Keratinocyte (primary cell): ENCODE data around the gene LENG9. TPM values are rescaled to one million over a fixed set of nuclear protein-coding genes. Genes with fewer than 3 reads are reported as not detected.

Source experiments
- DNase-seq: peaks from one replicate; pipeline ENCODE4 v3.0.0-alpha.2; 2011; ENCODE audit warnings: low read depth, missing footprints, low spot score
- FAIRE-seq: peaks from 2 replicates; lab custom pipeline; 2011; peaks lifted over from hg19 to GRCh38; lab: Jason Lieb, UNC
- H2AFZ ChIP-seq: 2 replicates; pipeline ENCODE4 v1.6.0; 2012; ENCODE audit warnings: low read length, control low read depth, inconsistent platforms; ENCODE audit not compliant: control insufficient read depth
- H3K27ac ChIP-seq: 2 replicates; pipeline ENCODE4 v1.5.1; 2011; ENCODE audit warnings: low read length; ENCODE audit not compliant: control insufficient read depth, insufficient read depth
- H3K27me3 ChIP-seq: 3 replicates; pipeline ENCODE4 v1.6.0; 2011; ENCODE audit warnings: low read length; ENCODE audit not compliant: control insufficient read depth, insufficient read depth; ENCODE audit errors: extremely low read depth
- H3K36me3 ChIP-seq, 2 experiments: 2 replicates in 1 of 2; 3 replicates in 1 of 2; pipeline ENCODE4 v1.5.1; 2011; ENCODE audit warnings: low read length in 2 of 2, mild to moderate bottlenecking in 1 of 2; ENCODE audit not compliant: control insufficient read depth in 2 of 2, insufficient read depth in 2 of 2; ENCODE audit errors: extremely low read depth in 1 of 2
- H3K4me1 ChIP-seq: 3 replicates; pipeline ENCODE4 v1.5.1; 2011; ENCODE audit warnings: low read length; ENCODE audit not compliant: control insufficient read depth, insufficient read depth; ENCODE audit errors: extremely low read depth
- H3K4me2 ChIP-seq: 3 replicates; pipeline ENCODE4 v1.6.0; 2011; ENCODE audit warnings: low read depth, low read length; ENCODE audit not compliant: control insufficient read depth, insufficient read depth; ENCODE audit errors: extremely low read depth
- H3K4me3 ChIP-seq, 3 experiments: fragments of 200-600 bp in 1 of 3; sonication (generic) in 1 of 3; 2 replicates in 2 of 3; 3 replicates in 1 of 3; pipeline ENCODE4 v1.5.1; 2011 to 2016; ENCODE audit warnings: low read length in 3 of 3, mild to moderate bottlenecking in 3 of 3, control low read depth in 2 of 3, inconsistent platforms in 1 of 3, low read depth in 1 of 3, mixed read lengths in 1 of 3, mixed run types in 1 of 3, moderate library complexity in 1 of 3; ENCODE audit not compliant: control insufficient read depth in 2 of 3, insufficient read depth in 2 of 3; ENCODE audit errors: extremely low read depth in 1 of 3
- H3K79me2 ChIP-seq: 2 replicates; pipeline ENCODE4 v1.6.0; 2012; ENCODE audit warnings: low read length; ENCODE audit not compliant: control insufficient read depth, insufficient read depth
- H3K9ac ChIP-seq: 3 replicates; pipeline ENCODE4 v1.6.0; 2011; ENCODE audit warnings: low read length; ENCODE audit not compliant: control insufficient read depth, insufficient read depth; ENCODE audit errors: extremely low read depth
- H3K9me1 ChIP-seq: 3 replicates; pipeline ENCODE4 v1.6.0; 2011; ENCODE audit warnings: low read length; ENCODE audit not compliant: control insufficient read depth, insufficient read depth; ENCODE audit errors: extremely low read depth
- H3K9me3 ChIP-seq: 2 replicates; pipeline ENCODE4 v1.5.1; 2012; ENCODE audit warnings: low read depth, low read length; ENCODE audit not compliant: control insufficient read depth
- H4K20me1 ChIP-seq: 3 replicates; pipeline ENCODE4 v1.6.0; 2011; ENCODE audit warnings: low read length; ENCODE audit not compliant: control insufficient read depth, insufficient read depth; ENCODE audit errors: extremely low read depth
- EZH2 ChIP-seq: IDR thresholded peaks from one replicate; pipeline ENCODE4 v1.6.1; 2012; ENCODE audit warnings: inconsistent platforms, mild to moderate bottlenecking, low read length, moderate library complexity
- dilution Hi-C: fragments of 300-500 bp; cut with MboI; formaldehyde crosslinking; loops from one replicate; pipeline ENCODE4 v1.7.0; 2020; ENCODE audit warnings: low sequenced_read_pairs; ENCODE audit not compliant: extremely low pct_ligation_motif_present
- polyA plus RNA-seq, 5 experiments: library from polyadenylated mRNA; depleted of rRNA in 3 of 5; stranded (reverse) in 3 of 5; stranded (forward) in 1 of 5; unstranded in 1 of 5; fragments of >200 nt; gene quantifications; 1 replicate in 1 of 5; 2 replicates in 3 of 5; 3 replicates in 1 of 5; pipeline versions ENCODE4 v1.2.1 to v1.2.3, GENCODE V29; 2011 to 2012; ENCODE audit warnings: missing spikeins in 2 of 5, low read depth in 1 of 5, low replicate concordance in 1 of 5
- TF ChIP-seq, protein P1 (sequence below), 3 experiments: IDR thresholded peaks in 1 of 3; conservative IDR thresholded peaks in 1 of 3; optimal IDR thresholded peaks in 1 of 3; 2 replicates in 2 of 3; 3 replicates in 1 of 3; pipeline versions ENCODE3 to v1.5.1; 2011; ENCODE audit warnings: low read length in 3 of 3, mild to moderate bottlenecking in 3 of 3, moderate library complexity in 2 of 3, control low read depth in 1 of 3, inconsistent platforms in 1 of 3; ENCODE audit not compliant: insufficient read depth in 2 of 3; ENCODE audit errors: extremely low read depth in 1 of 3

Gene LENG9
- polyA plus RNA-seq, 1 donor (not counting 4 experiments of a cell fraction or from before 2014, with no cell fraction given), result 1.3 TPM

- no peaks in the 10 kb centered on the region for H4K20me1 ChIP-seq
- H3K79me2 ChIP-seq, result no peaks in the 10 kb centered on the region
- H3K36me3 ChIP-seq, result no peaks in the 10 kb centered on the region
- H3K9me3 ChIP-seq, result no peaks in the 10 kb centered on the region
- dilution Hi-C loops, result no loop called here
- H3K27me3 ChIP-seq, result no peaks in the 10 kb centered on the region
- TF ChIP-seq, protein P1, sequence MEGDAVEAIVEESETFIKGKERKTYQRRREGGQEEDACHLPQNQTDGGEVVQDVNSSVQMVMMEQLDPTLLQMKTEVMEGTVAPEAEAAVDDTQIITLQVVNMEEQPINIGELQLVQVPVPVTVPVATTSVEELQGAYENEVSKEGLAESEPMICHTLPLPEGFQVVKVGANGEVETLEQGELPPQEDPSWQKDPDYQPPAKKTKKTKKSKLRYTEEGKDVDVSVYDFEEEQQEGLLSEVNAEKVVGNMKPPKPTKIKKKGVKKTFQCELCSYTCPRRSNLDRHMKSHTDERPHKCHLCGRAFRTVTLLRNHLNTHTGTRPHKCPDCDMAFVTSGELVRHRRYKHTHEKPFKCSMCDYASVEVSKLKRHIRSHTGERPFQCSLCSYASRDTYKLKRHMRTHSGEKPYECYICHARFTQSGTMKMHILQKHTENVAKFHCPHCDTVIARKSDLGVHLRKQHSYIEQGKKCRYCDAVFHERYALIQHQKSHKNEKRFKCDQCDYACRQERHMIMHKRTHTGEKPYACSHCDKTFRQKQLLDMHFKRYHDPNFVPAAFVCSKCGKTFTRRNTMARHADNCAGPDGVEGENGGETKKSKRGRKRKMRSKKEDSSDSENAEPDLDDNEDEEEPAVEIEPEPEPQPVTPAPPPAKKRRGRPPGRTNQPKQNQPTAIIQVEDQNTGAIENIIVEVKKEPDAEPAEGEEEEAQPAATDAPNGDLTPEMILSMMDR (optimal IDR thresholded peaks at IDR 0.05 in 1 of 3, IDR thresholded peaks at IDR 0.05 in 1 of 3, conservative IDR thresholded peaks at IDR 0.05 in 1 of 3; ENCODE audit: extremely low read depth in 1 of 3, insufficient read depth in 2 of 3, low read length in 3 of 3), result no peak
- TF ChIP-seq EZH2, result no peak
- no peak overlapping the region for H3K27ac ChIP-seq
- no peaks in the 10 kb centered on the region for H3K4me1 ChIP-seq
- DNase-seq (no peak), FAIRE-seq (no peak)
- H3K4me2 ChIP-seq, result no peak overlapping the region
- H3K9me1 ChIP-seq, result no peaks in the 10 kb centered on the region
- H2AFZ ChIP-seq, result no peak overlapping the region
- H3K9ac ChIP-seq, result no peak overlapping the region
- no peak overlapping the region for H3K4me3 ChIP-seq
These were observed 16.5 kb upstream of the LENG9 start for GRCh38 chr19:54480051-54480450.

GRCh38 chr19:54478677-54479266 is 15.2 kb upstream of the LENG9 start:
- no peak overlapping the region for H3K4me2 ChIP-seq
- H3K27ac ChIP-seq, result no peak overlapping the region
- H4K20me1 ChIP-seq, result no peaks in the 10 kb centered on the region
- H3K9me3 ChIP-seq, result no peaks in the 10 kb centered on the region
- H3K36me3 ChIP-seq, result no peaks in the 10 kb centered on the region
- no peaks in the 10 kb centered on the region for H3K79me2 ChIP-seq
- DNase-seq (no peak), FAIRE-seq (no peak)
- TF ChIP-seq, protein P1 (optimal IDR thresholded peaks at IDR 0.05 in 1 of 3, IDR thresholded peaks at IDR 0.05 in 1 of 3, conservative IDR thresholded peaks at IDR 0.05 in 1 of 3; ENCODE audit: extremely low read depth in 1 of 3, insufficient read depth in 2 of 3, low read length in 3 of 3), result peak; percentile 55 to 69 (median 68)
- no peak for TF ChIP-seq EZH2
- peaks cover 2% of the 10 kb centered on the region for H3K4me1 ChIP-seq
- dilution Hi-C loops, result no loop called here
- no peak overlapping the region for H2AFZ ChIP-seq
- H3K4me3 ChIP-seq, result no peak overlapping the region
- no peaks in the 10 kb centered on the region for H3K9me1 ChIP-seq
- H3K27me3 ChIP-seq, result no peaks in the 10 kb centered on the region
- no peak overlapping the region for H3K9ac ChIP-seq
